ENCODE data around the gene PLA2G4B. TPM values are rescaled to one million over a fixed set of nuclear protein-coding genes. Genes with fewer than 3 reads are reported as not detected.

Gene PLA2G4B
- total and polyA plus RNA-seq, 10 of the 15 experiments (the other 5 are each of a cell fraction or from before 2014, with no cell fraction given): 0.22 to 6.6 (median 2.9) TPM

- H3K27me3 ChIP-seq (replicated peaks in 1 of 2; ENCODE audit: control insufficient read depth in 2 of 2, insufficient read depth in 2 of 2, low read length in 1 of 2): peaks cover 0 to 2% of the 10 kb centered on the region in 2 experiments; a peak in 2 of 4 replicates
- no peaks in the 10 kb centered on the region for H3K36me3 ChIP-seq (ENCODE audit: control insufficient read depth in 2 of 2, insufficient read depth in 2 of 2, low read length in 1 of 2)
- DNase-seq (ENCODE audit: low read depth, low spot score) (no peak), ATAC-seq (no peak; the same call in 2 of the 3 replicates), FAIRE-seq (no peak)
- BruUV-seq (replicated peaks): no TSS peak
- RAD21 ChIA-PET (ENCODE audit: unreplicated experiment): interaction anchor here (1.3 kb wide), 1 partner anchor 102 kb away, joined by 3 read pairs; no protein-coding TSS in a partner anchor
- no peaks in the 10 kb centered on the region for H4K20me1 ChIP-seq (ENCODE audit: control insufficient read depth, insufficient read depth)
- intact Hi-C loops (cut with micrococcal nuclease; ENCODE audit: unreplicated experiment) (no loop called here), in situ Hi-C loops (cut with MboI) (no loop called here)
- CTCF ChIA-PET: interaction anchor here (0.7 kb wide), 1 partner anchor 43 kb away, joined by 3 read pairs; the partner anchor contains the start of gene PLA2G4B
- POLR2A ChIA-PET: no interaction called here
- SMC1A ChIA-PET (ENCODE audit: uncharacterized antibody, unreplicated experiment): no interaction called here
- H3K79me2 ChIP-seq (ENCODE audit: control insufficient read depth, insufficient read depth, low read length): no peaks in the 10 kb centered on the region
- H3K4me1 ChIP-seq (ENCODE audit: control insufficient read depth, insufficient read depth, low read length): no peaks in the 10 kb centered on the region
- 46% methylated on average over 48 of the region's 81 CpGs for WGBS (ENCODE audit: insufficient coverage, insufficient replicate concordance, low lambda C conversion rate, missing lambda C conversion rate)
- no peak overlapping the region for H3K9ac ChIP-seq (ENCODE audit: control insufficient read depth, insufficient read depth, low read length)
- 0 out of 4 replicates have a peak, but pooled peaks of 1 of the 2 experiments have one; percentile 11 for TF ChIP-seq BHLHE40 (IDR thresholded peaks at IDR 0.05; ENCODE audit: borderline replicate concordance in 1 of 2, low read depth in 2 of 2, low read length in 1 of 2)
- TF ChIP-seq POLR2A (IDR thresholded peaks at IDR 0.05; ENCODE audit: low read depth, low read length): no peak
- H3K27ac ChIP-seq (ENCODE audit: control insufficient read depth, insufficient read depth): no peak overlapping the region
- no peak overlapping the region for H3K4me3 ChIP-seq
- no peaks in the 10 kb centered on the region for H3K9me3 ChIP-seq (replicated peaks; ENCODE audit: control insufficient read depth, insufficient read depth, low read length)
- H3K4me2 ChIP-seq (ENCODE audit: control insufficient read depth, insufficient read depth): no peak overlapping the region
- H2AFZ ChIP-seq (ENCODE audit: control insufficient read depth, low read depth, low read length): no peak overlapping the region
Observed at GRCh38 chr15:41881920-41882688, 43.5 kb downstream of the PLA2G4B start.

GRCh38 chr15:41882689-41883483 lies 44.2 kb downstream of the PLA2G4B start:
- no peaks in the 10 kb centered on the region for H3K4me1 ChIP-seq (ENCODE audit: control insufficient read depth, insufficient read depth, low read length)
- no peak overlapping the region for H3K9ac ChIP-seq (ENCODE audit: control insufficient read depth, insufficient read depth, low read length)
- DNase-seq (ENCODE audit: low read depth, low spot score) (no peak), FAIRE-seq (no peak), ATAC-seq (peak; percentile 21)
- no TSS peak for BruUV-seq (replicated peaks)
- ChIA-PET RAD21 (ENCODE audit: unreplicated experiment) (interaction anchor here (0.6 kb wide), 1 partner anchor 21 kb away, joined by 3 read pairs; no protein-coding TSS in a partner anchor), SMC1A (ENCODE audit: uncharacterized antibody, unreplicated experiment) (interaction anchor here (0.6 kb wide), 1 partner anchor 953 kb away, joined by 4 read pairs; no protein-coding TSS in a partner anchor), CTCF (interaction anchor here (1.0 kb wide), 1 partner anchor 22 kb away, joined by 3 read pairs; no protein-coding TSS in a partner anchor), POLR2A (no interaction called here)
- H2AFZ ChIP-seq (ENCODE audit: control insufficient read depth, low read depth, low read length): no peak overlapping the region
- no peaks in the 10 kb centered on the region for H4K20me1 ChIP-seq (ENCODE audit: control insufficient read depth, insufficient read depth)
- H3K27me3 ChIP-seq (replicated peaks in 1 of 2; ENCODE audit: control insufficient read depth in 2 of 2, insufficient read depth in 2 of 2, low read length in 1 of 2): peaks cover 0 to 2% of the 10 kb centered on the region in 2 experiments; a peak in 2 of 4 replicates
- 45% methylated on average over 14 of the region's 14 CpGs for WGBS (ENCODE audit: insufficient coverage, insufficient replicate concordance, low lambda C conversion rate, missing lambda C conversion rate)
- H3K36me3 ChIP-seq (ENCODE audit: control insufficient read depth in 2 of 2, insufficient read depth in 2 of 2, low read length in 1 of 2): no peaks in the 10 kb centered on the region
- H3K4me3 ChIP-seq: no peak overlapping the region
- no peaks in the 10 kb centered on the region for H3K79me2 ChIP-seq (ENCODE audit: control insufficient read depth, insufficient read depth, low read length)
- in situ Hi-C loops (cut with MboI): no loop called here
- H3K9me3 ChIP-seq (replicated peaks; ENCODE audit: control insufficient read depth, insufficient read depth, low read length): no peaks in the 10 kb centered on the region
- H3K4me2 ChIP-seq (ENCODE audit: control insufficient read depth, insufficient read depth): no peak overlapping the region
- no peak overlapping the region for H3K27ac ChIP-seq (ENCODE audit: control insufficient read depth, insufficient read depth)
- intact Hi-C loops (cut with micrococcal nuclease; ENCODE audit: unreplicated experiment): no loop called here
- TF ChIP-seq TCF7 (IDR thresholded peaks at IDR 0.05; ENCODE audit: borderline replicate concordance) (no peak), ZNF384 (IDR thresholded peaks at IDR 0.05; ENCODE audit: borderline replicate concordance, low read depth, low read length) (no peak), CBX3 (IDR thresholded peaks at IDR 0.05; ENCODE audit: borderline replicate concordance, low read depth) (no peak), E2F4 (IDR thresholded peaks at IDR 0.05; ENCODE audit: low read depth, low read length) (no peak), RAD51 (IDR thresholded peaks at IDR 0.05) (no peak), STAT3 (IDR thresholded peaks at IDR 0.05; ENCODE audit: low read depth, low read length) (no peak), POLR2AphosphoS2 (IDR thresholded peaks at IDR 0.05; ENCODE audit: low read depth, low read length) (no peak), SRF (IDR thresholded peaks at IDR 0.05; ENCODE audit: low read depth in 2 of 2, low read length in 2 of 2) (no peak)

Data from GM12878 (cell line).